Activated naive CD8-positive, alpha-beta T cell treated with anti-CD3 and anti-CD28 coated beads, Interleukin-2, amount 10 ng/mL, durations not matched to agents 7 days and 5 days (primary cell): ENCODE results near the gene ADGRL2. TPM values are rescaled to one million over a fixed set of nuclear protein-coding genes. Genes with fewer than 3 reads are reported as not detected.

Experiments
- ATAC-seq: fragments of 150-1000 bp; cut with Tn5 transposase; one replicate; pipeline ENCODE4 v1.10.0; 2021; ENCODE audit warnings: low read depth, moderate library complexity
- POLR2A ChIA-PET: fragments of 350-600 bp; sonication (Branson Sonifier 250); formaldehyde crosslinking; loops from one replicate; lab custom pipeline; 2021; ENCODE audit warnings: antibody characterized with exemption; lab: Charles Lee
- DNase-seq: peaks from one replicate; pipeline ENCODE4 v3.0.0; 2021
- H3K27ac Mint-ChIP-seq: one replicate; pipeline ENCODE4 v1.8.0; 2022; ENCODE audit warnings: mild to moderate bottlenecking, mixed read lengths
- H3K27me3 Mint-ChIP-seq: one replicate; pipeline ENCODE4 v1.8.0; 2022; ENCODE audit warnings: mild to moderate bottlenecking, moderate library complexity, mixed read lengths
- H3K36me3 Mint-ChIP-seq: one replicate; pipeline ENCODE4 v1.8.0; 2021; ENCODE audit warnings: mild to moderate bottlenecking, mixed read lengths
- H3K4me1 Mint-ChIP-seq: one replicate; pipeline ENCODE4 v1.8.0; 2021; ENCODE audit warnings: mixed read lengths
- H3K4me3 Mint-ChIP-seq: one replicate; pipeline ENCODE4 v1.8.0; 2022; ENCODE audit warnings: mild to moderate bottlenecking, moderate library complexity, mixed read lengths
- H3K9me3 Mint-ChIP-seq: one replicate; pipeline ENCODE4 v1.8.0; 2021; ENCODE audit warnings: mixed read lengths
- total RNA-seq, 2 experiments: library from RNA; stranded (reverse); gene quantifications; one replicate each; pipeline ENCODE4 v1.2.3, GENCODE V29; 2021

ADGRL2 gene
- total RNA-seq, 2 experiments from 2014 or later = not detected

GRCh38 chr1:82019508-82019907, 218.8 kb downstream of the ADGRL2 start:
- Mint-ChIP-seq H3K4me1 (no peaks in the 10 kb centered on the region), H3K27ac (no peak overlapping the region)

DNA sequence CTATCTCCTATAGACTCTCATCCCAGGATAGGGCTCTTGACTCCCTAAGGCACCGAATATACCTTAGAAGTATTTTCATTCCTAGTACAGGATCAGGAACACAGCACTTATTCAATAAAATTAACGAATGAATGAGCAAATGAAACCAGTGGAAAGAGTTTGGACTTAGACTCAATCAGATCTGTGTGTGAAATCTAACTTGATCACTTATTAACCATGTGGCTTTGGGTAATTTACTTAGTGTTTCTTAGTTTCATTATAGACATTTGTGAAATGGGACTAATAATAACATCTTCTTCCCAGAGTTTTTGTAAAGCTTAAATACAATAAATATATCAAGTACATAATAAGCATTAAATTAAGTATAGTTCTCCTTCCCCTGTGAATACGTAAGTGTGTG, 230.1 kb downstream of the ADGRL2 start:
- no peaks in the 10 kb centered on the region for H3K9me3 Mint-ChIP-seq
- H3K4me3 Mint-ChIP-seq = no peak overlapping the region
- ATAC-seq = no peak
- no peak for DNase-seq
- no peaks in the 10 kb centered on the region for H3K27me3 Mint-ChIP-seq
- POLR2A ChIA-PET = no interaction called here
- H3K4me1 Mint-ChIP-seq = no peaks in the 10 kb centered on the region
- no peaks in the 10 kb centered on the region for H3K36me3 Mint-ChIP-seq
- no peak overlapping the region for H3K27ac Mint-ChIP-seq

More at GRCh38 chr1:82019508-82019907, 218.8 kb downstream of the ADGRL2 start:
- DNase-seq (no peak), ATAC-seq (no peak)
- POLR2A ChIA-PET = no interaction called here
- no peaks in the 10 kb centered on the region for H3K36me3 Mint-ChIP-seq
- H3K9me3 Mint-ChIP-seq = peaks cover 3% of the 10 kb centered on the region
- H3K4me3 Mint-ChIP-seq = no peak overlapping the region
- H3K27me3 Mint-ChIP-seq = no peaks in the 10 kb centered on the region

DNA sequence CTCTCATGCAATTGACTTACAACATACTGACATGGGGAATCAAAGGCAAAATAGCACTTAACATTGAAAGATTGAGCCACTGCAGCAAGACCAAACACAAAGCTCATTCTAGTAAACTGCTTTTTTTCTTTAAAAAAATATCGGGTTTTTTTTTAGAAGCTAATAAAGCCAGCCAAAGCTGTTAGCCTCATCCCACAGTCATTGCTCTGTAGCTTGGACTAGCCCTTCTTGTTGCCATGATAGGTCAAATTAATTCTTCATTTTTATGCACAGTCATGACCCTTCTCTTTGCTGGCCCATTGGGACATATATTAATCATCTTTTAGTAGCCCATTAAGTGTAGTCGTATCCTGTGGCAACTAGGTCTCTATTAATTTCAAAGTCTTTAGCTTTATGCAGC, 231.3 kb downstream of the ADGRL2 start:
- Mint-ChIP-seq H3K9me3 (no peaks in the 10 kb centered on the region), H3K4me1 (no peaks in the 10 kb centered on the region), H3K4me3 (no peak overlapping the region), H3K36me3 (no peaks in the 10 kb centered on the region), H3K27ac (no peak overlapping the region), H3K27me3 (no peaks in the 10 kb centered on the region)
- POLR2A ChIA-PET = no interaction called here
- DNase-seq = no peak
- ATAC-seq = no peak

GRCh38 chr1:82034812-82035211, 234.1 kb downstream of the ADGRL2 start:
- H3K4me1 Mint-ChIP-seq = no peaks in the 10 kb centered on the region
- ATAC-seq (no peak), DNase-seq (no peak)
- POLR2A ChIA-PET = no interaction called here
- no peaks in the 10 kb centered on the region for H3K9me3 Mint-ChIP-seq
- no peak overlapping the region for H3K4me3 Mint-ChIP-seq
- H3K36me3 Mint-ChIP-seq = no peaks in the 10 kb centered on the region
- H3K27me3 Mint-ChIP-seq = no peaks in the 10 kb centered on the region
- no peak overlapping the region for H3K27ac Mint-ChIP-seq
